NB4 (cell line): Measurements from ENCODE around the gene CENPW.

ENCODE experiments used
- CTCF ChIP-seq: IDR thresholded peaks from one replicate; pipeline ENCODE4 v1.5.1; 2012; ENCODE audit warnings: low read depth, low read length
- MAX ChIP-seq: IDR thresholded peaks from 2 replicates; pipeline ENCODE4 v1.6.1; 2011; ENCODE audit warnings: low read depth, low read length
- MYC ChIP-seq: IDR thresholded peaks from 2 replicates; pipeline ENCODE4 v1.6.1; 2011; ENCODE audit warnings: low read depth, low read length
- POLR2A ChIP-seq: IDR thresholded peaks from 2 replicates; pipeline ENCODE4 v1.6.1; 2011; ENCODE audit warnings: mild to moderate bottlenecking; ENCODE audit not compliant: insufficient read length; ENCODE audit errors: extremely low read depth

GRCh38 chr6:126352514-126352913 lies 12.6 kb downstream of the CENPW start:
- TF ChIP-seq CTCF (no peak), MAX (no peak), POLR2A (no peak), MYC (no peak)
